Measurements from ENCODE around the gene TJP3.

The TJP3 gene

DNA sequence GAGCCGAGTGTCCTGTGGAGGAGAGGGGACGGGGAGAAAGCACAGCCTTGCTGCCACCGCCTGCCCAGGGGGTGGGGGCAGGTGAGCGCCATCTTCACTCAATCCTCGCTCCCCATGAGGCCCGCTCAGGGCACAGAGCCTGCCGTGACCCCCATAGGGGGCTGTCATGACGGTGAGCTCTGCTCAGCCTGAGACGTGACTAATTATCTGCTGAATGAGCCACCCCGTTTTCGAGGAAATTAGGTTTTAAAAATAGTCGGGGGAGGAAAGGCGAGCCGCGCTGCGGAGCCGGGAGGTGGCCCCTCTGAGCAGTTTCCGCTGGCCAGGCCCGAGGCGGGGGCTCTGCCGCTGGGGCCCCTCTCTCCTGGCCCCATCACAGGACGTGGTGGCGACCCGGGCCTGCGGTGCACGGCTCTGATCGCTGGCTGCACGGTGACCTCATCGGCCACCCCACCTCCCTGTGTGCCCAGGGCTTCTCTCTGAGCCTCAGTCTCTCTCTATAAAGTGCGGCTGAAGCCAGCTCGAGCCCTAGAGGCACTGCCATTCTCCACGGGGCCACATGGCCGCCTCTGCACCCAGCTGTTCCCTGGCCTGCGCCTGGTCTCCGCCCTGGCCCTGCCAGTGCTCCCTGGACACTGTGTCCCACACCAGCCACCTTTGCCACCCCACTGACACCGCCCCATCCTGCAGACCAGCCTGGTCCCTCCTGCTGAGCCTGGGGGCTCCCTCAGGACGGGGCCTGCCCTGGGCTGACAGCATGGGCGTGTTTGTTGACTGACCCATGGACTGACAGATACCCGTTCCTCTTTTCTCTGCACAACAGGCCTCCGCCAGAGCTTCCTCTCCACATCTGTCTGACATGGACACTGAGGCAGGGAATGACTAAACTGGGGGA, 36.3 kb upstream of the TJP3 start:
- DNase-seq = no peak

DNA sequence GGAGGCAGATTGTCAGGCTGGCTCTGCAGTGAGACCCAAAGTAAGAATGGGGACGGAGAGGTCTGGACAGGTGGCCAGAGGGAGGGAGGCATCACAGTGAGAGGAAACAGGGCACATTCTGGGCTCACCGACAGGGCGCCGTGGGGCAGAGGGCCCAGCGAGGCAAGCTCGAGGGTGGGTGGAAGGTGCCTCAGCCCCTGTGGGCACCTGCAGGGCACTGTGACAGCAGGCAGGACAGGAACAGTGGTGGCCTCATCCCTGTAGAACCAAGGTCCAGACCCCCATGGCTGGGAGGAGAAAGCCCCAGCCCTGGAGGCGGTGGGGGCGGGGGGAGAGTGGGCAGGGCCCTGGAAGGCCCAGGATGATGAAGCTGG, 35.6 kb upstream of the TJP3 start:
- DNase-seq = no peak

DNA sequence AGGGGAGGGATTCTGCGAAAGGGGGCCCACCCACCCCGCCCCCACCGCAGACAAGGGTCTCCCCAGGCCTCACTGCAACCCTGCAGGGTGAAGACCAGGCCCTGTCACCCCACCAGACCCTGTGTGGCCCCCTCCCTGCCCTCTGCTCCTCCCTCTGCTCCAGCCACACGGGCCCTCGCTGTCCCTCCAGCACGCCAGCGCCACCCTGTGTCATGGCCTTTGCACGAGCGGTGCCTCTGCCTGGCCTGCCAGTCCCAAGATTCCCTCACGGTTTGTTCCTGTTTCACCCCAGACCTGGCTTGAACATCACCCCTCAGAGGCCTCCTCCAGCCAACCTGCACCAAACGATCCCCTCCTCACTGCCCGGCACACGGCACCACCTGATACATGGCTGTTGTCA, 35.2 kb upstream of the TJP3 start:
- no peak for DNase-seq

DNA sequence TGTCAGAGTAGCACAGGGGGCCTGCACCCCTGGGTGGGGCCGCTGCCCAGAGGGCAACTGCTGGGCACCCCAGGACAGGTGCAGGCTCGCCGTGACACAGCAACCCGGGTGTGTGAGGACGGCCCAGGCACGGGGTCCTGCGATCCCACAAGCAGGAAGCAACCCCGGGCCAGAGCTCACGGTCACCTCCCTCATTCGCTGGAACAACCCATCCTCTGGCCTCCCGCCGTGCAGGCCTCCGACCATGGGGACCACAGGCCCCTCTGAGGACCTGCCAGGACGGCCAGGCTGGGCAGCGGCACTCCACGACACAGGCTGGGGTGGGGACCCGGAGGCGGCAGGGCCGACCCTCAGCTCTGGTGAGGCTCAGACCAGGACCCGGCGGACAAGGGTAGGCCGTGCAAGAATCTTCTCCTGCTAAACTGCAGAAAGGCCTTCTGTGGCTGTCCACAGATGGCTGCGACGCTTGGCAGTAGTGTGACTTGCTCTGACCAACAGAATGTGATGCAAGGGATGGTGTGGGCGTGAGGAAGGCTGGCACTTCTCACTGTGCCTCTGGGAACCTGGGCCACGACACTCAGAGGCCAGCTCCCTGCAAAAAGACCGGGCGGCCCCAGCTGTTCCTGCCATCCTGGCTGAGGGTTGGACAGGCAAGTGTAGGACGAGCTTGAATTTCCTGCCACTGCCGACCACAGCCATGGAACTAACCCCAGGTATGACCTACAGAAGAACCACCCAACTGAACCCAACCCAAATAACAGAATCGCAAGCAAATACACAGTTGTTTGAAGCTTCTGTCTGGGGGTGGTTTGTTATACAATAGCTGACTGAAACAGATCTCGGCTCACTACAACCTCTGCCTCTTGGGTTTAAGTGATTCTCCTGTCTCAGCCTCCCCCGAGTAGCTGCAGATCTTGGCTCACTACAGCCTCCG, 34.4 kb upstream of the TJP3 start:
- DNase-seq = no peak

DNA sequence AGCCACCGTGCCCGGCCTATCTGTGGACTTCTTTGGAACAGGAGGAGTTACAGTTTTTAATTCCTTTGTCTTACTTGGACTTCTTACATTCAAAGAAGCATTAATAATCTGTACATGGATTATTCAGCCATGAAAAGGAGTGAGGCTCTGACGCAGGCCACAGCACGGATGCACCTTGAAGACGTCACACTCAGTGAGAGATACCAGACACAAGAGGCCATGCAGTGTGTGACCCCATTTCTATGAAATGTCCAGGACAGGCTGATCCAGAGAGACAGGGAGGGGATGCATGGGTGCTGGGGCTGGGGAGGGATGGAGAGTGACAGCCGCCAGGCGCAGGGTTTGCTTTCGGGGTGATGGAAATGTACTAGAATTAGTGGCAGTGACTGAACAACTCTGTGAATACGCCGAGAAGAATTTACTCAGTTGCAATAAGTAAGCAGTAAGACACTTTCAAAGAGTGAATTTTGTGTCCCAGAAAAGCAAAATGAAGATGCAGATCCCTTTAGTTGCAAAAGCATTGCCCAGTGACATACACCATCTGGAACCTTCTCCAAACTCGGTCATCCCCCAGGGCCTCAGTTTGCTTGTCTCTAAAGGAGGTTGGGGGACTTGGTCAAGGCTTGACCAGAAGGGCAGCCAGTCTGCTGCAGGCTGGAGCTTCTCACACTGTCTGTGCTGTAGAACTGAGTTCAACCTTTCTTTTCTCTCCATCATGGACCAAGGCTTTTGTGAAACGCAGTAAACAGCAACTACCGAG, 33.2 kb upstream of the TJP3 start:
- no peak for DNase-seq

DNA sequence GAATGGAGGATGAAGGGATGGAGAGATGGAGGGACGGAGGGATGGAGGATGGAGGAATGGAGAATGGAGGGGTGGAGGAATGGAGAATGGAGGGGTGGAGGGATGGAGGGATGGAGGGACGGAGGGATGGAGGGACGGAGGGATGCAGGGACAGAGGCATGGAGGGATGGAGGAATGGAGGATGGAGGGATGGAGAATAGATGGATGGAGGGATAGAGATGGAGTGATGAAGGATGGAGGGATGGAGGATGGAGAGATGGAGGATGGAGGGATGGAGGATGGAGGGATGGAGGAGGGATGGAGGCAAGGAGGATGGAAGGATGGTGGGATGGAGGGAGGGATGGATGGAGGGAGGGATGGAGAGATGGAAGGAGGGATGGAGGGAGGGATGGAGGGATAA, 30.0 kb upstream of the TJP3 start:
- no peak for DNase-seq

DNA sequence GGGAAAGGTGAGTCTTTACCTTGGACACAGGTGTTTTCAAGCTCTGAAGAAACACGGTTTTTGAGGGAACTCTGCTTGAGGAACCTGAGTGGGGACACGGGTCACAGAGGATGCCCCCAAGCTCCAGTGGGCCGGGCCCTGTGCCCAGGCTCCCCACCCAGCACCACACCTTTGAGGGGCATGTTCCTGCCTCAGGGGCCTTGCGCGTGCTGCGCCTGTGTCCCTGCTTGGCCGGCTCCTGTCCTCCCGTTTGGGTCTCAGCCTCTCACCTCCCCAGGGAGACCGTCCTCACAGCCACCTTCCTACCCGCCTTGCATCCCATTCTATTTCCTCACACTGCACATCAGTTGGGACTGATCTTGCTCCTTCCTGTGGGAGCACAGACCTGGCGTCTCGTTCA, 29.0 kb upstream of the TJP3 start:
- no peak for DNase-seq

DNA sequence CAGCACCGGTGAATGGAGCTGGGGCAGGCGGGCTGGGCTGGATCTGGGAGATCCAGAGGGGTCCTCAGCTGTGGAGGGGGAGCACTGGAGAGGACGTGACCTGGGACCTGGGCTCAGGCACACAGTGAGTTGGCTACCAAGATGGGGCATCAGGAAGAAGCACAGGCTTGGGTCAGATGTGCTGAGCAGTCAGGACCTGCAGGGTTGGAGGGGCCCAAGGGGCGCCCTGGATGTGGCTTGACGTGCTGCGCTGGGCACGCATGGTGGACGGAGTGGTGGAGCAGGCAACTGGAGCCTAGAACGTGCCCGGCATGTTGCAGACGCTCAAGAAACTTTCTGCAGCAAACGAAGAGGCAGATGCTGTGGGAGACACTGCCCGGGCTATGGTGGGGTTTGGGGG, 28.6 kb upstream of the TJP3 start:
- no peak for DNase-seq

DNA sequence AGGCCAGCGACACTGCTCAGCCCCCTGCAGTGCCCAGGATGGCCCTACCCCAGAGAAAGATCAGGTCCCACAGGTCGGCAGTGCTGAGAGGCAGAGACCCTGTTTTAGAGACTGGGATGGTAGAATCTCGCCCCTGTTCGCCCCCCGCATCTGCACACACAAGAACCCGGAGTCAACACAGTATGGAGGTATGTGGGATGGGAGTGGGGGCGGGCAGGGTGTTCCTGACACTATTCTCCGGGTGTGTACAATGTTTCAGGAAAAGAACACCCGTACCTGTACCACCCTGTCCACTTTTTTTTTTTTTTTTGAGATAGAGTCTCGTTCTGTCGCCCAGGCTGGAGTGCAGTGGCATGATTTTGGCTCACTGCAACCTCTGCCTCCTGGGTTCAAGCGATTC, 27.2 kb upstream of the TJP3 start:
- no peak for DNase-seq

DNA sequence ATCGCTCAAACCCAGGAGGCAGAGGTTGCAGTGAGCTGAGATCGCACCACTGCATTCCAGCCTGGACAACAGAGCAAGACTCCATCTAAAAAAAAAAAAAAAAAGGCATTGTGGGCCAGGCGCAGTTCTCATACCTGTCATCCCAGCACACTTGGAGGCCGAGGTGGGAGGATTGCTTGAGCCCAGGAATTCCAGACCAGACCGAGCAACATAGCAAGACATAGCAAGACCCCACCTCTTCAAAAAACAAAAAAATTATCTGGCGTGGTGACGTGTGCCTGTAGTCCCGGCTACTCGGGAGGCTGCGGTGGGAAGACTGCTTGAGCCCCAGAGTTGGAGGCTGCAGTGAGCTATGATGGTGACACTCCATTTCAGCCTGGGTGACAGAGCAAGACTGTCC, 25.9 kb upstream of the TJP3 start:
- DNase-seq = no peak

DNA sequence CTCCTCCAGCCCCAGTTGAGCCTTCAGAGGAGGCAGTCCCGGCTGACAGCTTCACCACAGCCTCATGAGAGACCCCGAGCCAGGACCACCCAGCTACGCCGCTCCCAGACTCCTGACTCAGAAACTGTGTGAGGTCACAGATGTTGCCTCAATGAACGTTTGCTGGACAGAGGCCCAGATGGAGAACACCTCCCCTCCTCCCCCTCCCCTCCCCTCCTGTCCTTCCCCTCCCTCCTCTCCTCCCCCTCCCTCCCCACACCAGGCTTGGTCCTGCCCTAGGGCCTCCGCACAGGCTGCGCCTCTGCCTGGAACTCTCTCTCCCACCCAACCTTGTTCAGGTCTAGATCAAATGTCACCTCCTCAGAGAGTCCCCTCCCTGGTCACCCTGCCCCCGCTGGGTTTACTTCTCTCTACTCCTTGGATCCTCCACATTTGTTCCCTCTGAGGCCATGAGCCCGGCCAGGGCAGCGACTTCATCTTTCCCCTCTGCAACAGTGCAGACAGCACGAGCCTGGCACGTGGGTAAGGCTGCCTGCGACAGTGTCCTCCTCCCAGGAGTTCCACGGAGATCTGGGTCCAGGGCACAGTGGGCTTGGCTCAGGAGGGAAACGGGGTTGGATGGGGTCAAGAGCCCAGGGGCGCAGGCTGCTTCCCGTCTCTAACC, 25.3 kb upstream of the TJP3 start:
- no peak for DNase-seq

DNA sequence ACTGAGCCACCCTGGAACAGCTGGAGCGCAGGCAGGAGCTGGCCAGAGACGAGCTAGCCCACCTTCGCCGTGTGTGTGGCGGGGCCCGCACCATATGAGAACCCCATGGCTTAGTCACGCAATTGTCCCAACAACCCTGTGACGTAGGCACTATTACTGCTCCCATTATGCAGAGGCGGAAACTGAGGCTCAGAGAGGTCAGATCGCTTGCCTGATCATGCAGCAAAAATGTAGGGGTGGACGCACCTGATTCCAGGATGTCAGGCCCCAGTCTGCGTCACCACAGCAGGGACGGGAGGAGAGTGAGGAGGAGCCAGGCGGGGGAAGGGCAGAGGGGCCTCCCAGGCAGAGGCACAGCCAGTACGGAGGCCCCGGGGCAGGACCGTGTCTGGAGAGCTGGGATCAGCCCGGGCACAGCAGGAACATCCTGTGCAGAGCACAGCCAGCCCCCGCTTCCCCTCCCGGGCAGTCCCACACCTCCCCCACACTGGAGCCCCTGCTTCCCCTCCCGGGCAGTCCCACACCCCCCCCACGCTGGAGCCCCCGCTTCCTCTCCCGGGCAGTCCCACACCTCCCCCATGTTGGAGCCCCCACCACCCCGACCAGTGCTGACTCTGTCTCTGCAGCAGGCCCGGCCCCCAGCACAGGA, 24.7 kb upstream of the TJP3 start:
- DNase-seq = no peak

DNA sequence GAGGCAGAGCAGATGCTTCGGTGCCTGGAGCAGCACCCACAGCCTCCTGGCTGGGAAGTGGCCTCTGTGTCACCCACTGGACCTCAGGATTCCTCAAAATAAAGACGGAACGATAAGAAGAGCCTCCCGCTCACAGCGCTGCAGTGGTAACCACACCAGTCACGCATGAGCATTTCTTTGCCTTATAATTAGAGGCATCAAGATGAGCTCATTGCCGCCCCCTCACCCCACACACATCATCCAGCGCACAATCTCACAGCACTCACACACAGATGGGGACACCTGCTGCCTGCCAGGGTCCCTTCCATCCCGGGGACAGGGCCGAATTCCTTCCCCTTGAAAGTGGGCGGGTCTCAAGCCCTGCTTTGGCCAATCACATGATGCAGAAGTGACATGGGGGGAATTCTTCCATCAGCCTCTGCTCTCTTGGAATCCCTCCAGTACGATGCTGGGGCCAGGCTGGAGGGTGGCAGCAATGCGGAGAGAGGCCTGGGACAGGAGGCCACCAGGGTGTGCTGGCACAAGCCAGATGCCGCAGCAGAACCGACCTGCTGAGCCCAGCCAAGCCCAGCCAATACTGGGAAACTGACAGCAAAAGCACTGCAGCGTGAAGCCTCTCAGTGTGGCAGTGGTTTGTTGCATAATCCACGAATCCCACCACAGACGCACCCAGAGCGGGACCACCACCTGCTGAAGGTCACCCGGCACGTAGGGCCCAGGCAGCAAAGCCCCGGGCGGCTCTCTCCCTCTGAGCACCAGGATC, 23.9 kb upstream of the TJP3 start:
- no peak for DNase-seq

DNA sequence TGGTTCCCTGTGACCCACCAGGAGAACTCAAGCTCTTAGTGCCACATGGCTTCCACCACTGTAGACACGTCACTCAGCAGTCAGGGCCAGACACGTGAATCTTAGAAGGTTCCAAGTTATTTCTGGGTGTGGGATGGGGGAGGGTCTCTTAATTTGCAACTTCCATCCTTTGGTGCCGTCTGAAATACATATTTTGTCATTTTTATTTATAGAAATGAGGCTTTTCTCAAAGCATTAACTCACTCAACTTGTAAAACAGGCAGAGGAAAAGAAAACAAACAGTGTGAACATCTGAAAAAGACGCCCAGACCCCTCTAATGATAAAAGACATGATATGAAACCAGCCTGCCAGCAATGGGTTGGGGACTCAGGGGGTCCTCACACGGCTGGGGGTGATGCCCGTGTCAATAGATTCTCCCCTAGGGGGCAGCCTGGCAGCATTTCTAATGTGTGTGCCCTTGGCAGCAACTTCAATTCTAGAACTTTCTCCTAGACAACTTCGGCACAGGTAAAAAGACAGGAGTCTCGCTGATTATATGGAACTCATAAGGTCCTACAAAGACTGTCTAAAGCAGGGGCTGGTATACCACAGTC, 23.3 kb upstream of the TJP3 start:
- DNase-seq = no peak

DNA sequence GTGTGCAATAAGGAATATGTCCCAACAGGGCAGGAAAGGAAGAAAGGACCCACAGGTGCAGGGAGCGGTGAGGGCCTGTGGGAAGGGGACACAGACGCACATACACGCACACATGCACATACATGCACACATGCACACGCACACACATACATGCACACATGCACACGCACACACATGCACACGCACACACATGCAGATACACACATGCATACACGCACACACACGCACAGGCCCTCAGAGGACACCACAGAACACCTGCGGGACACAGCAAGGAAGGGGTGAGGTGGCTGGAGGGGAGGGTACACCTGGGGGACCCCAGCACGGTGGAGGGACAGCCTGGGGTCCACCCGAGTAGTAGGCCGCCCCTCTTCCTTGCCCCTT, 20.8 kb upstream of the TJP3 start:
- no peak for DNase-seq

DNA sequence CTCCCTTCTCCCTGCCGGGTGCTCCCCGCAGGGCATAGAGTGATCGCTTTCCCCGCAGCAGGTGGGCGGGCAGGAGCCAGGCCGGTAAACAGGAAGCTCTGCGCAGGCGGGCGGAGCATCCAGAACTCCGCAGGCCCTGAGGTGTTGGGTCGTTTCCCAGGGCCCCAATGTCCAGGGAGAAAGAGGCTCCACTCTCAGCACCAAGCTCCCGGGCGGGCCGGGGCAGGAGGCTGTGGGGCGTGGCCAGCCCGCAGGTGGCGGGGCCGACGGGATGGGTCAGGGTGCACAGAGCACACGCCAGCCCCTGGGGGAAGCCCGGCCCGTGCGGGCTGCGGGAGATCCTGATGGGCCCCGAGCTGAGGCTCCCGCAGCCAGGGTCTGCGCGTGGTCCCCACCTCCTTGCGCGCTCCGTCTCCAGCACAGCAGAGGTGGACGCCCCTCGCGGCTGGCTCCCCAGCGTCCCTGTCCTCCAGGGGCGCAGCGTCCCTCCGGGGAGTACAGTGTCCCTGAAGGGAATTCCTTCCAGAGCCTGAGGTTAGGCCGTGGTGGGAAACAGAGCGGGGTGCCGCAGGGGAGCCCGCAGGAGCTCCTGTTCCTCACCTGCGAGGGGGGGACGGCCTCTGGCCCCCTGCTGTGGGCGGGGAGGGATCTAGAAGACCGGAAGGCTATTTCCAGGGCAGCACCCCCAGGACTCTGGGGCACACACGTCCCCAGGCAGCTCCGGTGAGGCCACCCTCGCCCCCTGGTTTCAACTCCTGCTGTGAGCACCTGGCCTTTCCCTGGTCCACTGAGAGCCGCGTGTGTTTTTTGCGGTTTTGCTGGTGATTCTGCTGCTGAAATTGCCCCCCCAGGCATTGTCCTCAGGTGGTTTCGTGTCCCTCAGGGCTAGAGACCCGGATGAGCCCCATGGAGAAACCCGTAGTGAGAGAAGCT, 20.1 kb upstream of the TJP3 start:
- no peak for DNase-seq

DNA sequence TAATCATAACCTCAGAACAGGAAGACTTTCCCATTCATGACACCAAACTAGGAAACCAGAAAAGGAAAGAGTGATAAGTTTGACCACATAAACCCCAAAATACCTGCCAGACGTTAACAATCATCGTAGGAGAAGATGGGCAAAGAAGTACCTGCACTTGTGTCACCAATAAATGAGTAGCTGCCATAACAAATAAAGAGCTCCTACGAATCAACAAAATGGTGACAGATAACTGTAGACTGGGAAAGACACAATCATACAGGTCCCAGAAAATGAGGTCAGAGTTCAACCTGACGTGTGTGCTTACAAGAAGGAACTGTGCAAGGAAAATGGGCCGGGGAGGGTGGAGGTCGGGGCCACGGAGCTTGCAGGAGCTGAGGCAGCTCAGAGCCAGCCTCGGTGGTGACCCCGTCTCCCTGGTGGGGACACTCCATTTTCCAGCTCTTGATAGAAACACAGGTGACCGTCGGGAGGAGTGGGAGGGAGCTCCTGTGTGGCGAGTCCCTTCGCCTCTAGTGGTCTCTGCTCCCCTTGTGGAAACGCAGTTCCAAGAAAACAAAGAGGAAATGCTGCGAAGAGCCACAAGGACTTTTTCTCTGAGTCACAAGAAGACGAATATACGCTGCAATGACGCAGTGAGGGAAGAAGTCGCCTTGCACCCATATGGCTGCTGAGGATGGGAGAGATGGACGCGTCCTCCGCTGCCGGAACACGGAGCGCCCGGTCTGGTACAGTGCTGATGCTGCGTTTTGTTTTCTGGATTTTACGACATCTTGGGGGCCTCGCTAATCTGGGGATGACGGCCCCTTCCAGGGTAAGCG, 17.4 kb upstream of the TJP3 start:
- no peak for DNase-seq

DNA sequence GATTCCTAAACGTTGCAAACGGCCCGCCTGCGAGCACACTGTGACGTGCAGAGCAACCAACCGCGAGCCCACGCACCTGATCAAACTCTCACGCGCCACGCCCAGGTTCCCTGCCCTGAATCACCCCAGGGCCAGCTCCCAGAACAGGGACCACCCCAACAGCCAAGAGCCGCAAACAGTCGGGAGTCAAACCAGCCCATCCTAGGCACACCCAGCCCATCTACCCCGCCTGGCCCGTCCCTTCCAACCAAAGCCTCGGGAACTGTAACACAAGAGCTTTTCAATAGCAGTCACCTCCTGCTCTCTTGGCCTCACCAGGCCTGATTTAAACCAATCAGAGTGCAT, 16.8 kb upstream of the TJP3 start:
- DNase-seq = no peak

DNA sequence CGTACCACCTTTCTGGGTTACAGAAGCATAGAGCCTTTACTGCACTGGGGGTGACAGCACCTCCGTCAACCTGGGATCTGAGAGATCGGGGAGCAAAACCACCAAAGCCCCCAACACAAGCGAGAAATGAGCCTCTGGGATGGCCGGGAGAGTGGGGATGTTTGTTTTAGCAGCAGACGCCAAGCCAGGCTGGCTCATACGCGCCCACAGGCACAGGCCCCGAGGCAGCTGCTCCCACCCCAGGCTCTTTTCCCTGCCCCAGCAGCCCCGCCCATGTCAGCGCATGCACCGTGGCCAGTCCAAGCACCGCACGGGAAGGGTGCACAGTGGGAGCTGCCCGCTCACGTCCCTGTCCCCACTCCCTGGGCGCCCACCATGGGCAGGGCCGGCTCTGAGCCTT, 16.5 kb upstream of the TJP3 start:
- DNase-seq = no peak
